Neural cell (in vitro differentiated cells): ENCODE measurements around the gene RIPOR2. TPM values are rescaled to one million over a fixed set of nuclear protein-coding genes. Genes with fewer than 3 reads are reported as not detected.

ENCODE experiments used
- H2AFZ ChIP-seq: fragments of 200-600, 300-800 bp; sonication (generic), shearing (Covaris generic); 2 replicates; pipeline ENCODE4 v1.6.0; 2014; ENCODE audit warnings: low read depth, mild to moderate bottlenecking, antibody characterized with exemption, low read length, moderate library complexity
- H3F3A ChIP-seq: fragments of 200-600 bp; shearing (Covaris generic); 2 replicates; pipeline ENCODE4 v1.6.1; 2016; ENCODE audit warnings: mild to moderate bottlenecking, moderate library complexity, mixed read lengths, antibody characterized with exemption, low read length; ENCODE audit not compliant: insufficient read depth, poor library complexity, severe bottlenecking
- H3K27ac ChIP-seq: fragments of 200-600, 300-800 bp; sonication (generic), shearing (Covaris generic); 2 replicates; pipeline ENCODE4 v1.5.1; 2014; ENCODE audit warnings: mild to moderate bottlenecking, low read length, moderate library complexity
- H3K27me3 ChIP-seq: fragments of 300-800, 200-600 bp; sonication (generic), shearing (Covaris generic); 2 replicates; pipeline ENCODE4 v1.6.0; 2014; ENCODE audit warnings: mild to moderate bottlenecking, low read depth, low read length, moderate library complexity; ENCODE audit not compliant: insufficient read depth
- H3K36me3 ChIP-seq: fragments of 300-800, 200-600 bp; sonication (generic), shearing (Covaris generic); 2 replicates; pipeline ENCODE4 v1.5.1; 2014; ENCODE audit warnings: mild to moderate bottlenecking, antibody characterized with exemption, low read length, moderate library complexity; ENCODE audit not compliant: insufficient read depth
- H3K4me2 ChIP-seq: fragments of 300-800, 200-600 bp; sonication (generic), shearing (Covaris generic); 2 replicates; pipeline ENCODE4 v1.6.0; 2014; ENCODE audit warnings: mild to moderate bottlenecking, low read length
- H3K4me3 ChIP-seq: fragments of 300-800, 200-600 bp; sonication (generic), shearing (Covaris generic); 2 replicates; pipeline ENCODE4 v1.5.1; 2014; ENCODE audit warnings: mild to moderate bottlenecking, low read length, moderate library complexity
- H3K79me2 ChIP-seq: fragments of 200-600 bp; shearing (Covaris generic); replicated peaks from 2 replicates; pipeline ENCODE4 v1.6.0; 2014; ENCODE audit warnings: mild to moderate bottlenecking, low read length, moderate library complexity; ENCODE audit not compliant: insufficient read depth
- H3K9ac ChIP-seq: fragments of 300-800, 200-600 bp; sonication (generic), shearing (Covaris generic); 2 replicates; pipeline ENCODE4 v1.6.1; 2016; ENCODE audit warnings: mild to moderate bottlenecking, low read length, mixed read lengths
- H3K9me2 ChIP-seq: fragments of 200-600 bp; shearing (Covaris generic); 2 replicates; pipeline ENCODE4 v1.6.1; 2016; ENCODE audit warnings: mild to moderate bottlenecking, low read length, mixed read lengths; ENCODE audit not compliant: insufficient read depth
- H3K9me3 ChIP-seq: fragments of 200-600, 300-800 bp; sonication (generic), shearing (Covaris generic); 2 replicates; pipeline ENCODE4 v1.6.1; 2016; ENCODE audit warnings: mild to moderate bottlenecking, mixed run types, low read length, moderate library complexity, mixed read lengths
- H4K20me1 ChIP-seq: fragments of 200-600 bp; shearing (Covaris generic); 2 replicates; pipeline ENCODE4 v1.6.1; 2016; ENCODE audit warnings: mild to moderate bottlenecking, mixed run types; ENCODE audit not compliant: insufficient read depth
- CTCF ChIP-seq: fragments of 450-650 bp; IDR thresholded peaks from 2 replicates; pipeline ENCODE4 v1.5.1; 2014; ENCODE audit warnings: antibody characterized with exemption, mild to moderate bottlenecking, moderate library complexity; ENCODE audit not compliant: poor library complexity, severe bottlenecking
- EP300 ChIP-seq: fragments of 450-650 bp; conservative IDR thresholded peaks from 2 replicates; pipeline ENCODE4 v1.6.1; 2014; ENCODE audit warnings: antibody characterized with exemption, mild to moderate bottlenecking, moderate library complexity; ENCODE audit not compliant: poor library complexity, severe bottlenecking
- EZH2 ChIP-seq: fragments of 200-600, 300-800 bp; shearing (Covaris generic), sonication (generic); IDR thresholded peaks from 2 replicates; pipeline ENCODE4 v1.6.1; 2014; ENCODE audit warnings: antibody characterized with exemption, low read length, borderline replicate concordance, mild to moderate bottlenecking; ENCODE audit not compliant: insufficient read depth, poor library complexity, severe bottlenecking
- MXI1 ChIP-seq: fragments of 450-650 bp; conservative IDR thresholded peaks from 2 replicates; pipeline ENCODE4 v1.6.1; 2014; ENCODE audit warnings: antibody characterized with exemption, mild to moderate bottlenecking; ENCODE audit not compliant: poor library complexity, severe bottlenecking
- POLR2AphosphoS5 ChIP-seq: IDR thresholded peaks from 2 replicates; pipeline ENCODE4 v1.6.1; 2012
- RAD21 ChIP-seq: fragments of 450-650 bp; conservative IDR thresholded peaks from 2 replicates; pipeline ENCODE4 v1.6.1; 2014; ENCODE audit warnings: antibody characterized with exemption, mild to moderate bottlenecking, moderate library complexity
- REST ChIP-seq: IDR thresholded peaks from 2 replicates; pipeline ENCODE4 v1.6.1; 2012; ENCODE audit warnings: borderline replicate concordance
- SMC3 ChIP-seq: fragments of 450-650 bp; conservative IDR thresholded peaks from 2 replicates; pipeline ENCODE4 v1.6.1; 2014; ENCODE audit warnings: antibody characterized with exemption, mild to moderate bottlenecking, moderate library complexity; ENCODE audit not compliant: poor library complexity
- TAF1 ChIP-seq: IDR thresholded peaks from 2 replicates; pipeline ENCODE4 v1.6.1; 2012; ENCODE audit warnings: low read depth
- polyA plus RNA-seq: library from polyadenylated mRNA; depleted of rRNA; stranded (reverse); fragments of >200 nt; gene quantifications from 2 replicates; pipeline ENCODE4 v1.2.3, GENCODE V29; 2014

Gene RIPOR2
- polyA plus RNA-seq, 1 donor from 2014 or later = 83.8 TPM

GRCh38 chr6:24947636-24948035 lies 11.9 kb upstream of the RIPOR2 start:
- Histone ChIP-seq H3K27me3 (no peaks in the 10 kb centered on the region), H3K9me3 (no peaks in the 10 kb centered on the region), H3K9me2 (no peaks in the 10 kb centered on the region), H3K27ac (no peak overlapping the region), H4K20me1 (no peaks in the 10 kb centered on the region), H3K9ac (no peak overlapping the region), H3K4me2 (no peak overlapping the region), H3F3A (no peaks in the 10 kb centered on the region), H2AFZ (no peak overlapping the region), H3K36me3 (no peaks in the 10 kb centered on the region), H3K79me2 (no peaks in the 10 kb centered on the region), H3K4me3 (no peak overlapping the region)
- TF ChIP-seq TAF1 (no peak), EZH2 (no peak), REST (no peak), SMC3 (no peak), MXI1 (no peak), POLR2AphosphoS5 (no peak), EP300 (no peak), CTCF (no peak), RAD21 (no peak)

GRCh38 chr6:24945054-24945453 lies 9.3 kb upstream of the RIPOR2 start:
- no peak overlapping the region for H3K4me3 ChIP-seq
- no peaks in the 10 kb centered on the region for H4K20me1 ChIP-seq
- H3K9me3 ChIP-seq = no peaks in the 10 kb centered on the region
- H3K9ac ChIP-seq = no peak overlapping the region
- no peak overlapping the region for H2AFZ ChIP-seq
- H3K4me2 ChIP-seq = no peak overlapping the region
- no peaks in the 10 kb centered on the region for H3F3A ChIP-seq
- no peaks in the 10 kb centered on the region for H3K9me2 ChIP-seq
- H3K27me3 ChIP-seq = no peaks in the 10 kb centered on the region
- H3K79me2 ChIP-seq = no peaks in the 10 kb centered on the region
- H3K27ac ChIP-seq = no peak overlapping the region
- no peak for TF ChIP-seq EP300
- TF ChIP-seq REST = no peak
- TF ChIP-seq CTCF = no peak
- no peak for TF ChIP-seq POLR2AphosphoS5
- TF ChIP-seq SMC3 = no peak
- no peak for TF ChIP-seq EZH2
- no peak for TF ChIP-seq RAD21
- no peak for TF ChIP-seq TAF1
- no peaks in the 10 kb centered on the region for H3K36me3 ChIP-seq
